CD8-positive, alpha-beta memory T cell (primary cell): ENCODE results near the gene WDR73. TPM values are rescaled to one million over a fixed set of nuclear protein-coding genes. Genes with fewer than 3 reads are reported as not detected.

ENCODE experiments used
- CTCF ChIA-PET: fragments of 350-600 bp; sonication (Branson Sonifier 250); formaldehyde crosslinking; loops from one replicate; lab custom pipeline; 2021; ENCODE audit warnings: antibody characterized with exemption; lab: Charles Lee
- POLR2A ChIA-PET: fragments of 350-600 bp; sonication (Branson Sonifier 250); formaldehyde crosslinking; loops from one replicate; lab custom pipeline; 2021; ENCODE audit warnings: antibody characterized with exemption; lab: Charles Lee
- DNase-seq, 5 donors: peaks; one replicate each; pipeline versions ENCODE4 v3.0.0 to v3.0.0-alpha.2; 2020 to 2022; ENCODE audit warnings: mixed read lengths in 1 of 5
- H3K27ac ChIP-seq: one replicate; pipeline ENCODE4 v1.7.0; 2013; ENCODE audit warnings: low read depth, mild to moderate bottlenecking, low read length, moderate library complexity
- H3K27me3 ChIP-seq: 2 replicates; pipeline ENCODE4 v1.7.0; 2013; ENCODE audit warnings: low read length, mild to moderate bottlenecking; ENCODE audit not compliant: insufficient read depth, poor library complexity, severe bottlenecking
- H3K36me3 ChIP-seq: 2 replicates; pipeline ENCODE4 v1.7.0; 2013; ENCODE audit warnings: mild to moderate bottlenecking, low read length, moderate library complexity; ENCODE audit not compliant: insufficient read depth
- H3K4me1 ChIP-seq: 2 replicates; pipeline ENCODE4 v1.7.0; 2013; ENCODE audit warnings: mild to moderate bottlenecking, low read length, moderate library complexity; ENCODE audit not compliant: insufficient read depth
- H3K4me3 ChIP-seq: 2 replicates; pipeline ENCODE4 v1.7.0; 2013; ENCODE audit warnings: mild to moderate bottlenecking, low read length
- H3K9me3 ChIP-seq: 2 replicates; pipeline ENCODE4 v1.7.0; 2013; ENCODE audit warnings: mild to moderate bottlenecking, low read length
- H3K27ac Mint-ChIP-seq, 8 donors: one replicate each; pipeline ENCODE4 v1.8.0; 2020 to 2021; ENCODE audit warnings: mixed read lengths in 8 of 8, mild to moderate bottlenecking in 6 of 8, inconsistent platforms in 3 of 8, moderate library complexity in 3 of 8
- H3K27me3 Mint-ChIP-seq, 2 donors: one replicate each; pipeline ENCODE4 v1.8.0; 2020 to 2021; ENCODE audit warnings: mixed read lengths in 2 of 2, mild to moderate bottlenecking in 1 of 2, moderate library complexity in 1 of 2
- H3K36me3 Mint-ChIP-seq, 3 donors: one replicate each; pipeline ENCODE4 v1.8.0; 2020 to 2021; ENCODE audit warnings: mixed read lengths in 3 of 3, inconsistent platforms in 1 of 3, mild to moderate bottlenecking in 1 of 3
- H3K4me1 Mint-ChIP-seq, 3 donors: one replicate each; pipeline ENCODE4 v1.8.0; 2020 to 2021; ENCODE audit warnings: mixed read lengths in 3 of 3, inconsistent platforms in 1 of 3, mild to moderate bottlenecking in 1 of 3
- H3K4me3 Mint-ChIP-seq, 7 donors: one replicate each; pipeline ENCODE4 v1.8.0; 2020 to 2021; ENCODE audit warnings: mixed read lengths in 7 of 7, mild to moderate bottlenecking in 6 of 7, moderate library complexity in 4 of 7, inconsistent platforms in 2 of 7
- H3K9me3 Mint-ChIP-seq, 5 donors: one replicate each; pipeline ENCODE4 v1.8.0; 2020 to 2022; ENCODE audit warnings: mixed read lengths in 5 of 5, mild to moderate bottlenecking in 3 of 5, moderate library complexity in 2 of 5, inconsistent platforms in 1 of 5
- polyA plus RNA-seq: library from polyadenylated mRNA; unstranded; fragments of 300-500 nt; fragmentation: Illumina TruSeq; gene quantifications from one replicate; pipeline ENCODE4 v1.2.3, GENCODE V29; 2021
- total RNA-seq, 2 experiments: library from RNA; stranded (reverse); gene quantifications; one replicate each; pipeline ENCODE4 v1.2.3, GENCODE V29; 2021

The WDR73 gene
- total and polyA plus RNA-seq, 3 experiments from 2014 or later, result 14.8 to 27.7 (median 26.7) TPM

- Histone ChIP-seq H3K36me3 (no peaks in the 10 kb centered on the region), H3K9me3 (no peaks in the 10 kb centered on the region), H3K4me3 (no peak overlapping the region), H3K4me1 (peaks cover 21% of the 10 kb centered on the region), H3K27ac (no peak overlapping the region), H3K27me3 (no peaks in the 10 kb centered on the region)
- ChIA-PET POLR2A (no interaction called here), CTCF (interaction anchor here (0.5 to 1.3 kb wide), 3 partner anchors 23 to 337 kb away, joined by 3 read pairs; partner anchors contain the start of gene WDR73)
- Mint-ChIP-seq H3K27me3 (peaks cover 0 to 3% of the 10 kb centered on the region in 2 donors), H3K27ac (peak overlapping the region in 1 of 8 donors; percentile 41), H3K4me3 (no peak overlapping the region), H3K4me1 (peaks cover 22 to 31% (median 28%) of the 10 kb centered on the region in 3 donors), H3K36me3 (no peaks in the 10 kb centered on the region), H3K9me3 (no peaks in the 10 kb centered on the region)
- no peak for DNase-seq
Measured at GRCh38 chr15:84594617-84595290, 59.3 kb downstream of the WDR73 start.

- DNase-seq, result no peak
- Mint-ChIP-seq H3K27ac (no peak overlapping the region), H3K36me3 (no peaks in the 10 kb centered on the region), H3K9me3 (no peaks in the 10 kb centered on the region), H3K4me1 (peaks cover 5 to 12% (median 8%) of the 10 kb centered on the region in 3 donors), H3K4me3 (no peak overlapping the region), H3K27me3 (peaks cover 3 to 7% of the 10 kb centered on the region in 2 donors)
- Histone ChIP-seq H3K27ac (no peak overlapping the region), H3K9me3 (no peaks in the 10 kb centered on the region), H3K36me3 (no peaks in the 10 kb centered on the region), H3K4me1 (peaks cover 7% of the 10 kb centered on the region), H3K4me3 (no peak overlapping the region), H3K27me3 (no peaks in the 10 kb centered on the region)
- POLR2A ChIA-PET, result no interaction called here
- CTCF ChIA-PET, result interaction anchor here (1.3 kb wide), 1 partner anchor 67 kb away, joined by 5 read pairs; no protein-coding TSS in a partner anchor
Measured at GRCh38 chr15:84591815-84592214, 62.3 kb downstream of the WDR73 start.

- peaks cover 5 to 12% (median 8%) of the 10 kb centered on the region in 3 donors for H3K4me1 Mint-ChIP-seq
- no peaks in the 10 kb centered on the region for H3K36me3 Mint-ChIP-seq
- ChIA-PET CTCF (interaction anchor here (1.0 to 1.1 kb wide), 2 partner anchors 66 to 338 kb away, joined by 3 read pairs; no protein-coding TSS in a partner anchor), POLR2A (no interaction called here)
- H3K27ac Mint-ChIP-seq, result no peak overlapping the region
- Histone ChIP-seq H3K4me1 (peaks cover 7% of the 10 kb centered on the region), H3K9me3 (no peaks in the 10 kb centered on the region), H3K27ac (no peak overlapping the region), H3K27me3 (no peaks in the 10 kb centered on the region), H3K36me3 (no peaks in the 10 kb centered on the region), H3K4me3 (no peak overlapping the region)
- H3K9me3 Mint-ChIP-seq, result no peaks in the 10 kb centered on the region
- no peak overlapping the region for H3K4me3 Mint-ChIP-seq
- peaks cover under 1 to 18% of the 10 kb centered on the region in 2 donors for H3K27me3 Mint-ChIP-seq
- DNase-seq, result no peak
Measured at GRCh38 chr15:84590406-84590805, 63.7 kb downstream of the WDR73 start.

Other genes starting within 250 kb of the WDR73 start
- gene ZSCAN2, start 53.3 kb downstream of the WDR73 start, total RNA-seq, result 10 to 100 TPM; 13.5 to 14.3 TPM
- gene ZSCAN2, start 53.3 kb downstream of the WDR73 start, polyA plus RNA-seq, result 6.0 TPM
- gene NMB, start 3.9 kb upstream of the WDR73 start, total RNA-seq, result 1 to 10 TPM; 3.6 to 5.2 TPM
- 3.9 TPM for gene NMB, start 3.9 kb upstream of the WDR73 start, polyA plus RNA-seq
- 100 to 1,000 TPM; 132 to 133 TPM for gene SEC11A, start 61.9 kb upstream of the WDR73 start, total RNA-seq
- gene SEC11A, start 61.9 kb upstream of the WDR73 start, polyA plus RNA-seq, result 134 TPM
- 10 to 100 TPM; 31.2 to 33.1 TPM for gene ZNF592, start 94.3 kb upstream of the WDR73 start, total RNA-seq
- 10.4 TPM for gene ZNF592, start 94.3 kb upstream of the WDR73 start, polyA plus RNA-seq
- gene ALPK3, start 163.1 kb upstream of the WDR73 start, total RNA-seq, result under 1 TPM; 0.07 to 0.18 TPM
- 0.03 TPM for gene ALPK3, start 163.1 kb upstream of the WDR73 start, polyA plus RNA-seq
- gene SLC28A1, start 230.4 kb upstream of the WDR73 start, total RNA-seq, result not detected
- not detected for gene SLC28A1, start 230.4 kb upstream of the WDR73 start, polyA plus RNA-seq